Non-pigmented ciliary epithelial cell (primary cell): ENCODE measurements around the gene RHBDD1.

Experiments
- DNase-seq: peaks from one replicate; pipeline ENCODE4 v3.0.0-alpha.2; 2010; ENCODE audit warnings: low read depth

The RHBDD1 gene, protein sequence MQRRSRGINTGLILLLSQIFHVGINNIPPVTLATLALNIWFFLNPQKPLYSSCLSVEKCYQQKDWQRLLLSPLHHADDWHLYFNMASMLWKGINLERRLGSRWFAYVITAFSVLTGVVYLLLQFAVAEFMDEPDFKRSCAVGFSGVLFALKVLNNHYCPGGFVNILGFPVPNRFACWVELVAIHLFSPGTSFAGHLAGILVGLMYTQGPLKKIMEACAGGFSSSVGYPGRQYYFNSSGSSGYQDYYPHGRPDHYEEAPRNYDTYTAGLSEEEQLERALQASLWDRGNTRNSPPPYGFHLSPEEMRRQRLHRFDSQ

GRCh38 chr2:226835796-226836547, at the start of gene RHBDD1:
TSS of gene RHBDD1 (plus strand) at chr2:226836054. CDS start at chr2:226864694, 28,640 bp downstream.
- DNase-seq = peak; percentile 74

DNA sequence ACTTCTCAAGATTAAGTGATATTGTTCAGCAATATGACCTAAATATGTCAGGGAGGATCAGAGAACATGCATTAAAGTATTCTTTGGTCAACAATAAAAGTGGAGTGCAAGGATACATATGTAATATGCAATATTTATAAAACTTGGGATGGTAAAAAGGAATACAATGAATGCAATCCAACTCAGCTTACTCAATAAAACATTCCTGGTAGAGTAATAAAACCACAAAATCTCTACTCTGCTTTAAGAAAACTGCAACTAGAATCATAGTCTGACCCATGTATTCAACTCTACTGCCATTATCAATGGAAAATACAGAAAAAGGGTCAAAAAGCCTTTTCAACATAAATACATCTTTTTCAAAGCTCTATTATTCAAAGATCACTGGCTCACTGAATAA, 47.8 kb upstream of the RHBDD1 start:
- DNase-seq = no peak

DNA sequence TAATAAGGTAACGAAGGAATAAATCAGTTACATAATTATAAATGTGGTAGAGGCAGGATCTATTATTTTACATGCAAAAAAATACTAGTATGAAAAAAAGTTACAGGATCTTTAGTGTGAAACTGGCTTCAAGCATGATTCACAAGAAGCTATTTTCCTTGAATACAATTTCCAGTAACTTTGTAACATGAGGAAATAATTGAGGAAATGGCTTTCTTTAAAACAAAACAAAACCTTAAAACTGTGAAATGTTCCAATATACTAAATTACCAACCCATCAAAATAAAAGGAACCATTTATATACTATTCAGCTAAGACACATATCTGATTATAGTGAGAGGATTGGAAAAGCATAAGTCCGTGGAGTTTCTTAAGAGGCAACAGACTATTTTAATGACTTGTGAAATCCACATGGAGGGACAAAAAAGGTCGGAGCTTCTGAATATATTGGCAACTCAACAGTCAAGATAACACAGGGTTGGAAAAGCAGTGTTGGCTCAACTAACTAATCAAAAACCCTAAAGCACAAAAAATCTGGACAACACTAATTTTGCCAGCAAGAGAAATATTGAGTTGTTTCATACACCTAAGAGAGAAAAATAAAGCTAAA, 46.9 kb upstream of the RHBDD1 start:
- no peak for DNase-seq

DNA sequence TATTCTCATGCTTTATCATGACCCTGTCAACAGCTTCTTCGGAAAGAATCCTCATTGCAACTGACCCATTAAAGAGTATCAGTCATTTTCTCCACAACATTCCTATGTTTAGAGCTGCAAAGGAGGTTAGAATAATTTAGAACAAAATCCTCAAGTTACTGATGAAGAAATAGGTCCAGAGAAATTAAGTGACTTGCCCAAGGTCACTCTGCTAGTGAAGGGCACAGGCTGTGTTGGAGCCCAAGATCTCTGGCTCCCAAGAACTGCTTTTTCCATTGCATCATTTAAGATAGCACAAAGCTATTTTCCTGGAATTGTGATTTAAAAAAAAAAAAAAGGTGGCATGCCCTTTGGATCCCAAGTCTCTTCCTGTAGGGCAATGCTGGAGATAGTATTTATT, 45.8 kb upstream of the RHBDD1 start:
- DNase-seq = no peak

DNA sequence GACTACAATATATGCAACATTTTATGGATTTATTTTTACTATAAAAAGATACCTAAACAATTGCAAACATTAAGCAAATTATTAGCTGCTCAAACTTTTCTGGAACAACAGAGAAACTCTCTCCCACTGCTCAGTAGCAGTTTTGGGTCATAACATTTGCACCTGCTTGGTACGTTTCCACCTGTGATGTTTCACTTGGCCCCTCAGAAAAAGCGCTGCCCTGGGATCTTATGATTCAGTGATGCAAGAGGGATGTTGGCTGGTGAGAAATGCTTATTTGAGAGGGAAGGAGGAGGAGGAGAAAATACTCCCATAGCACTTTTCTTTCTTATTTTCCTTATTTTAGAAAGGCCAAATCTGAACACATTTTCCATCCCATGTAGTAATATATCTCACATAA, 45.4 kb upstream of the RHBDD1 start:
- no peak for DNase-seq

DNA sequence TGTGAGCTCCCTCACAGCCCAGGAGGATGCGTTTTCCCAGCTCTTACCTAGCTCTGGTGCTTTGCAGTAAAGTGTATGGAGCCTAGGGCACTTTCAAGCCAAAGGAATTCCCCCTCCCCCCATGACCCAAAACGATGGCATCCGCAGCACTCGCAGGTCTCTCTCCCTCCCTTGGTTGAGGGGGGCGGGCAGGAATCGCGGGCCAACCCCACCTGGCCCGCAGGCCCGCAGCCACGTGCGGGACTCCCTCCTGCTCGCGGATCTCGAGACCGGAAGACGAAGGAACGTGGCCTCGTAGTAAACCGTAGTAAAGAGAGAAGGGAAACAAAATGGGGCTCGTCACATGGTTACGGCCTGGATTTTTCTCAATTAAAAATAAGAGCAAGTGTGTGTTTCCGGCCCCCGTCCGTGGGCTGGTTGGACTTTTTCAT, 44.8 kb upstream of the RHBDD1 start:
- DNase-seq = no peak

DNA sequence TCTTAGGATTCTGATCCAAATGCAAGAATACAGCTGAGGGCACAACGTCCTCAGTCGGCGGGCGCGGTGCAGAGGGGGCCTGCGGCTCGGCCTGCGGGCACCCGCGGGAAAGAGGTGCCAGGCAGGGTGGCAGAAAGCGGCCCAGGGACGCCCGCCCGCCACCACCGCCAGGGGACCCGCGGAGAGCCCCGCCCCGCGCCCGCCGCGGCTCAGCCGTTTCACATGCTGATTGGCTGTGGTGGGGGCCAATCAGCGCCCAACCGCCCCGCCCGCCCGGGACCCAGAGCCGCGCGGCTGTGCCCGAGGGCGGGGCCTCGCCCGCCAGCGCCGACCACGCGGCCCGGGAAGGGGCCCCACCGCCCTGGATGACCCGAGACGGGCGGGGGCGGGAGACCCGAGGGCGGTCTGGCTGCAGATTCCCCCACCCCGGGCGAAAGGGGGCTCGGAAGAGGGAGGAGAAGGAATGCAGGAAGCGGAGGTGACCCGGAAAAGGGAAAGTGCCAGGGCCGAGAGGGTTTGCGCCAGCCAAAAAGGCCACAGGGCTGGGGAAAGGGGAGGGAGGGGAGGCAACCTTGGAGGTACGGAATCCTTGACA, 44.3 kb upstream of the RHBDD1 start:
- no peak for DNase-seq

- no peak for DNase-seq
These were observed 43.5 kb upstream of the RHBDD1 start for GRCh38 chr2:226792155-226792881.

- no peak for DNase-seq
These were observed 42.2 kb upstream of the RHBDD1 start for GRCh38 chr2:226793646-226794045.

- no peak for DNase-seq
These were observed 41.6 kb upstream of the RHBDD1 start for GRCh38 chr2:226794196-226794661.

DNA sequence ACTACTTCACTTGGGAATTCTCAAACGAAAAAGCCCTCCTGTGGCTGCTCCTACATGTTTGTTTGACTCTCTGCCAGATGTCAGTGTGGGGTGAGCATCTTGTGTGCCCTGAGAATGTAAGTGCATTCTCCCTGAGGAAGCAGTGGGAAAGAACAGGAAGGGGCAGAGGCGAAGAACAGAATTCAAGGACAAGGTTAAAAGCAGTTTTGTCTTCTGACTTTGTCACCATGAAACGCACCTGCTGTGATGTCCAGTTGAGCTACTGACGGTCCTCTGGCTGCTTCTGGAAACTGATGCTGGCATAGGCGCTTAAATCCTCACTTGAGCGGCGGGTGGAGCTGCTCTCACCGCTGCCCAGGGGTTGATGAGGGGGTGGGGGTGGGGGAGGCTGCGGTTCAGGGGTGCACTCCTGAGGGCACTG, 41.1 kb upstream of the RHBDD1 start:
- DNase-seq = no peak

- no peak for DNase-seq
These were observed 40.4 kb upstream of the RHBDD1 start for GRCh38 chr2:226795281-226796011.

GRCh38 chr2:226796012-226796839, 39.6 kb upstream of the RHBDD1 start:
- no peak for DNase-seq

GRCh38 chr2:226796840-226797288, 39.0 kb upstream of the RHBDD1 start:
- DNase-seq = no peak

- DNase-seq = no peak
These were observed 38.4 kb upstream of the RHBDD1 start for GRCh38 chr2:226797289-226797988.

- DNase-seq = no peak
These were observed 37.8 kb upstream of the RHBDD1 start for GRCh38 chr2:226797989-226798421.

DNA sequence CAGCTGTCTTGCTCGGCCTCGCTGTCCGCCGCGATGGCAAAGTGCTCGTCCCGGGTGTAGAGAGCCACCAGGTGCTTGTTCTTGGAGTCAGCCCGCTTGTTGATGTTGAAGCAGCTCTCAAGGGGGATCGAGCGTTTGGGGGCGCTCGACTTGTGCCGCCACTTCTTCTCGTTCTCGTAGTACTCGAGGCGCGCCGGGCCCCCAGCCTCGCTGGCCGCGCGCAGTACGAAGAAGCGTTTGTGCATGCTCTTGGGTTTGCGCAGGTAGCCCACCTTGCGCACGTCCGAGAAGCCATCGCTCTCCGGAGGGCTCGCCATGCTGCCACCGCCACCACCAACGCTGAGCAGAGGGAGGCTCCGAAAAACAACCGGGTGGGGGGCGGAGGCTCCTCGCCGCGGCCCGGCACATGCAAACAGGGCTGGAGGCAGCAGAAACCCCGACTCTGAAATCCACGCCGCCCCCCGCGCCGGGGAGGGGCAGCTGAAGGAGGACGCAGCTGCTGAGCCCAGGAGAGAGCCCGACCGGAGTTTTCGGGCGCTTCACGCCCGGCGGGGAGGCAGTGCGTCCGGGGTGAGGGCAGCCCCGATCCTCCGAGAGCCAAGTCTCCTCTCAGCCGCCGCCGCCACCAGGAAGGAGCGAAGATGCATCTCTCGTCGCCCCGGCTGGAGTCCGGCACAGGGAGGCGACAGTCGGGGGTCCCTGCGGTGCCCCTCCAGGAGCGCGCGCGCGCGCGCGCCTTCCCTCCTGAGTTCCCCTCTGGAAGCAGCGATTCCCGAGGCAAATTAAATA, 37.2 kb upstream of the RHBDD1 start:
- no peak for DNase-seq

DNA sequence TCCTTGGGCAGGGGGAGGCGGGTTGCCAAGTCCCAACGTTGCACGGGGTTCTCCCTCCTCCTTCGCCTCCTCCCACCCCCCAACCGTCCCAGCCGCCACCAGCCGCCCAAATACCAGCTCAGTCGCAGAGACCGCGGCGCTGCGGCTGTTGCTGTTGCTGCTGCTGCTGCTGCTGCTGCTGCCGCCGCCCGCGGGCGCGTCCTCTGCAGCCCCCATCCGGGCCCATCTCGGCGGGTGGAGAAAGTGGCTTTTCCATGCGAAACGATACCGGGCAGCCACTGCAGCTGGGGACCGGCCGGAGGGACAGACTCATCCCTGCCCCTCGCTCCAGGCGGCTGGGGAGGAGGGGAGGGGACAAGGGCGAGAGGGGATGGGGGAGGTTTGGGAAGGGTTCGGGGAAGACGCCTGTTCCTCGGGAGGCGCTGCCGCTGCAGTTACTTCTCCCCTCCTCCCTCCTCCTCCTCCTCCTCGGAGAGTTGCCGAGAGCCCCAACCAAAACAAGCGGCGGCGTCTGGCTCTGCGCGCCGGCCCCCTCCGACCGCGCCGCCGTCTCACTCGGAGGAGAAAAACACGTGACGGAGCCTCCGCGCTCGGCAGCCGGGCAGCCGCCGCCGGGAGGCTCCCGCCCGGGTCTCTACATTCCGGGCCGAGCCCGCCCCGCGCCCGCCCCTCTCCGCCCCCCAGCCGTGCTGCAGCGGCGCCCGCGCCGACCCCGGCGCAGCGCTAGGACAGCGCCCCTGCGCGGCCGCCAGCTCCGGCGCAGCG, 36.5 kb upstream of the RHBDD1 start, which contains the start of gene IRS1:
TSS of gene IRS1 (minus strand) at position 610 of the 765 bp plus-strand sequence. CDS start 1,082 bp downstream, outside the sequence.
- no peak for DNase-seq
